CMK (cell line): ENCODE data around the gene MSN.
"Not testable (repeated sequence)": the region's sequence is repeated elsewhere in the genome, so short reads cannot be mapped to it uniquely, and the experiment has no call there.

Experiments used
- DNase-seq: peaks from one replicate; pipeline ENCODE4 v3.0.0-alpha.2; 2010; ENCODE audit warnings: low read depth

MSN gene

GRCh38 chrX:65718538-65718937 lies 51.1 kb downstream of the MSN start:
- no peak for DNase-seq

- no peak for DNase-seq
These were observed 53.0 kb downstream of the MSN start for GRCh38 chrX:65720381-65720964.

- no peak for DNase-seq
These were observed 56.3 kb downstream of the MSN start for GRCh38 chrX:65723706-65724105.

- DNase-seq, result no peak
These were observed 59.3 kb downstream of the MSN start for GRCh38 chrX:65726715-65727114.

GRCh38 chrX:65731684-65732289 lies 64.3 kb downstream of the MSN start:
- DNase-seq, result no peak

GRCh38 chrX:65740909-65741308 lies 73.5 kb downstream of the MSN start:
- DNase-seq, result no peak

- no peak for DNase-seq
These were observed 74.4 kb downstream of the MSN start for GRCh38 chrX:65741823-65742222.

GRCh38 chrX:65744965-65745364 lies 77.5 kb downstream of the MSN start:
- no peak for DNase-seq

- DNase-seq, result no peak
These were observed 78.0 kb downstream of the MSN start for GRCh38 chrX:65745427-65745826.

GRCh38 chrX:65745992-65746391 lies 78.5 kb downstream of the MSN start:
- DNase-seq, result no peak

GRCh38 chrX:65750674-65751469 lies 83.4 kb downstream of the MSN start:
- peak; percentile 35 for DNase-seq

GRCh38 chrX:65751519-65751918 lies 84.1 kb downstream of the MSN start:
- DNase-seq, result no peak

- no peak for DNase-seq
These were observed 84.8 kb downstream of the MSN start for GRCh38 chrX:65752294-65752693.

- no peak for DNase-seq
These were observed 88.3 kb downstream of the MSN start for GRCh38 chrX:65755786-65756185.

- no peak for DNase-seq
These were observed 90.5 kb downstream of the MSN start for GRCh38 chrX:65757943-65758342.

- DNase-seq, result no peak
These were observed 91.1 kb downstream of the MSN start for GRCh38 chrX:65758505-65758904.

- not testable (repeated sequence) for DNase-seq
These were observed 92.1 kb downstream of the MSN start for GRCh38 chrX:65759525-65759924.

GRCh38 chrX:65769564-65770292 lies 102.3 kb downstream of the MSN start:
- no peak for DNase-seq

GRCh38 chrX:65772842-65773241 lies 105.4 kb downstream of the MSN start:
- no peak for DNase-seq

- no peak for DNase-seq
These were observed 114.4 kb downstream of the MSN start for GRCh38 chrX:65781845-65782244.

GRCh38 chrX:65783746-65784145 lies 116.3 kb downstream of the MSN start:
- no peak for DNase-seq
